Stimulated activated CD4-positive, alpha-beta T cell treated with anti-CD3 and anti-CD28 coated beads, Interleukin-4, amount 100 ng/mL, for 1 hour (primary cell): ENCODE data around the gene LHFPL3.
"Not testable (repeated sequence)": the region's sequence is repeated elsewhere in the genome, so short reads cannot be mapped to it uniquely, and the experiment has no call there.

Experiments
- DNase-seq: peaks from one replicate; pipeline ENCODE4 v3.0.0-alpha.2; 2020

The LHFPL3 gene

GRCh38 chr7:104625956-104626355 is 297.6 kb downstream of the LHFPL3 start:
- DNase-seq: no peak

GRCh38 chr7:104627516-104627915 is 299.1 kb downstream of the LHFPL3 start:
- DNase-seq: no peak

- DNase-seq: no peak
Observed at GRCh38 chr7:104628017-104628416, 299.6 kb downstream of the LHFPL3 start.

GRCh38 chr7:104629408-104629807 is 301.0 kb downstream of the LHFPL3 start:
- no peak for DNase-seq

- DNase-seq: no peak
Observed at GRCh38 chr7:104640506-104640905, 312.1 kb downstream of the LHFPL3 start.

GRCh38 chr7:104642560-104642959 is 314.2 kb downstream of the LHFPL3 start:
- no peak for DNase-seq

- no peak for DNase-seq
Observed at GRCh38 chr7:104643587-104644217, 315.3 kb downstream of the LHFPL3 start.

GRCh38 chr7:104650991-104651640 is 322.7 kb downstream of the LHFPL3 start:
- no peak for DNase-seq

- no peak for DNase-seq
Observed at GRCh38 chr7:104652434-104652833, 324.0 kb downstream of the LHFPL3 start.

- DNase-seq: no peak
Observed at GRCh38 chr7:104652865-104653264, 324.5 kb downstream of the LHFPL3 start.

GRCh38 chr7:104653825-104654401 is 325.5 kb downstream of the LHFPL3 start:
- DNase-seq: no peak

GRCh38 chr7:104655592-104655991 is 327.2 kb downstream of the LHFPL3 start:
- no peak for DNase-seq

- no peak for DNase-seq
Observed at GRCh38 chr7:104656467-104656866, 328.1 kb downstream of the LHFPL3 start.

- DNase-seq: no peak
Observed at GRCh38 chr7:104657134-104657533, 328.7 kb downstream of the LHFPL3 start.

- DNase-seq: no peak
Observed at GRCh38 chr7:104661575-104661974, 333.2 kb downstream of the LHFPL3 start.

- no peak for DNase-seq
Observed at GRCh38 chr7:104664648-104665047, 336.2 kb downstream of the LHFPL3 start.

- no peak for DNase-seq
Observed at GRCh38 chr7:104677587-104677986, 349.2 kb downstream of the LHFPL3 start.

GRCh38 chr7:104679085-104679484 is 350.7 kb downstream of the LHFPL3 start:
- DNase-seq: no peak

GRCh38 chr7:104686286-104686685 is 357.9 kb downstream of the LHFPL3 start:
- DNase-seq: no peak

- DNase-seq: no peak
Observed at GRCh38 chr7:104694710-104695109, 366.3 kb downstream of the LHFPL3 start.

- DNase-seq: no peak
Observed at GRCh38 chr7:104695563-104695962, 367.2 kb downstream of the LHFPL3 start.

- no peak for DNase-seq
Observed at GRCh38 chr7:104700336-104700735, 371.9 kb downstream of the LHFPL3 start.

GRCh38 chr7:104721027-104721426 is 392.6 kb downstream of the LHFPL3 start:
- DNase-seq: not testable (repeated sequence)

- no peak for DNase-seq
Observed at GRCh38 chr7:104723001-104723400, 394.6 kb downstream of the LHFPL3 start.

GRCh38 chr7:104758504-104758903 is 430.1 kb downstream of the LHFPL3 start:
- DNase-seq: no peak
